HPDE6-E6E7 (cell line): ENCODE data around the gene C5orf58.

ENCODE experiments used
- DNase-seq: peaks from one replicate; pipeline ENCODE4 v3.0.0; 2011; ENCODE audit warnings: missing footprints; ENCODE audit errors: extremely low spot score

The C5orf58 gene

GRCh38 chr5:170283296-170283695 is 50.5 kb downstream of the C5orf58 start:
- DNase-seq: no peak

- no peak for DNase-seq
Measured at GRCh38 chr5:170284231-170284630, 51.4 kb downstream of the C5orf58 start.

- no peak for DNase-seq
Measured at GRCh38 chr5:170285181-170285580, 52.4 kb downstream of the C5orf58 start.

- no peak for DNase-seq
Measured at GRCh38 chr5:170286386-170286925, 53.7 kb downstream of the C5orf58 start.

GRCh38 chr5:170287532-170287931 is 54.7 kb downstream of the C5orf58 start:
- DNase-seq: no peak

- DNase-seq: no peak
Measured at GRCh38 chr5:170288151-170288550, 55.4 kb downstream of the C5orf58 start.

- DNase-seq: no peak
Measured at GRCh38 chr5:170288551-170288950, 55.8 kb downstream of the C5orf58 start.

GRCh38 chr5:170289121-170289520 is 56.3 kb downstream of the C5orf58 start:
- no peak for DNase-seq

- no peak for DNase-seq
Measured at GRCh38 chr5:170289764-170290163, 57.0 kb downstream of the C5orf58 start.

- DNase-seq: no peak
Measured at GRCh38 chr5:170290498-170290897, 57.7 kb downstream of the C5orf58 start.

GRCh38 chr5:170292179-170293104 is 59.7 kb downstream of the C5orf58 start:
- no peak for DNase-seq

GRCh38 chr5:170293273-170293672 is 60.5 kb downstream of the C5orf58 start:
- DNase-seq: no peak

GRCh38 chr5:170294057-170294456 is 61.3 kb downstream of the C5orf58 start:
- DNase-seq: no peak

GRCh38 chr5:170294556-170294955 is 61.8 kb downstream of the C5orf58 start:
- DNase-seq: no peak
